Loucy (cell line): ENCODE measurements around the gene NAT14.

Experiments
- H2AFZ ChIP-seq: fragments of 200-600 bp; sonication (generic); 2 replicates; pipeline ENCODE4 v1.6.0; 2016; ENCODE audit warnings: antibody characterized with exemption, mild to moderate bottlenecking, low read length, moderate library complexity
- H3F3A ChIP-seq: fragments of 200-600 bp; 2 replicates; pipeline ENCODE4 v1.6.0; 2016; ENCODE audit warnings: antibody characterized with exemption, low read depth, mild to moderate bottlenecking
- H3K27me3 ChIP-seq: fragments of 200-600 bp; sonication (generic); 2 replicates; pipeline ENCODE4 v1.6.1; 2014; ENCODE audit warnings: low read length, mild to moderate bottlenecking; ENCODE audit not compliant: insufficient read depth, poor library complexity, severe bottlenecking
- H3K36me3 ChIP-seq: fragments of 200-600 bp; sonication (generic); 2 replicates; pipeline ENCODE4 v1.6.1; 2016; ENCODE audit warnings: low read length; ENCODE audit not compliant: insufficient read depth
- H3K4me1 ChIP-seq: fragments of 200-600 bp; sonication (generic); 2 replicates; pipeline ENCODE4 v1.5.1; 2014; ENCODE audit warnings: low read length, mild to moderate bottlenecking; ENCODE audit not compliant: insufficient read depth, poor library complexity, severe bottlenecking
- H3K4me2 ChIP-seq: fragments of 200-600 bp; sonication (generic); 2 replicates; pipeline ENCODE4 v1.6.0; 2014; ENCODE audit warnings: antibody characterized with exemption, low read length, low read depth, mild to moderate bottlenecking; ENCODE audit not compliant: poor library complexity, severe bottlenecking
- H3K4me3 ChIP-seq: fragments of 200-600 bp; sonication (generic); 2 replicates; pipeline ENCODE4 v1.5.1; 2014; ENCODE audit warnings: low read length, mild to moderate bottlenecking, mixed read lengths; ENCODE audit not compliant: poor library complexity, severe bottlenecking
- H3K79me2 ChIP-seq: fragments of 200-600 bp; sonication (generic); 2 replicates; pipeline ENCODE4 v1.6.1; 2014; ENCODE audit warnings: low read length; ENCODE audit not compliant: insufficient read depth
- H3K9ac ChIP-seq: fragments of 200-600 bp; sonication (generic); 2 replicates; pipeline ENCODE4 v1.6.0; 2014; ENCODE audit warnings: mild to moderate bottlenecking, low read depth, low read length, moderate library complexity; ENCODE audit not compliant: poor library complexity, severe bottlenecking
- H3K9me2 ChIP-seq: fragments of 200-600 bp; sonication (generic); replicated peaks from 2 replicates; pipeline ENCODE4 v1.6.1; 2016; ENCODE audit warnings: low read depth, low read length, mixed read lengths
- H3K9me3 ChIP-seq: fragments of 200-600 bp; sonication (generic); 2 replicates; pipeline ENCODE4 v1.6.1; 2014; ENCODE audit warnings: mild to moderate bottlenecking, antibody characterized with exemption, low read length, low read depth; ENCODE audit not compliant: insufficient read depth
- H4K20me1 ChIP-seq: fragments of 200-600 bp; sonication (generic); 2 replicates; pipeline ENCODE4 v1.6.0; 2014; ENCODE audit warnings: antibody characterized with exemption, low read length, mild to moderate bottlenecking; ENCODE audit not compliant: insufficient read depth, poor library complexity, severe bottlenecking
- EZH2phosphoT487 ChIP-seq: fragments of 200-600 bp; IDR thresholded peaks from 2 replicates; pipeline ENCODE4 v1.6.1; 2018; ENCODE audit warnings: antibody characterized with exemption, mild to moderate bottlenecking, moderate library complexity, borderline replicate concordance
- TF ChIP-seq, protein P1 (sequence below): fragments of 200-600 bp; sonication (generic); conservative IDR thresholded peaks from 2 replicates; pipeline ENCODE4 v1.5.1; 2014; ENCODE audit warnings: mild to moderate bottlenecking, antibody characterized with exemption, low read length

Gene NAT14, protein sequence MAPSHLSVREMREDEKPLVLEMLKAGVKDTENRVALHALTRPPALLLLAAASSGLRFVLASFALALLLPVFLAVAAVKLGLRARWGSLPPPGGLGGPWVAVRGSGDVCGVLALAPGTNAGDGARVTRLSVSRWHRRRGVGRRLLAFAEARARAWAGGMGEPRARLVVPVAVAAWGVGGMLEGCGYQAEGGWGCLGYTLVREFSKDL

DNA sequence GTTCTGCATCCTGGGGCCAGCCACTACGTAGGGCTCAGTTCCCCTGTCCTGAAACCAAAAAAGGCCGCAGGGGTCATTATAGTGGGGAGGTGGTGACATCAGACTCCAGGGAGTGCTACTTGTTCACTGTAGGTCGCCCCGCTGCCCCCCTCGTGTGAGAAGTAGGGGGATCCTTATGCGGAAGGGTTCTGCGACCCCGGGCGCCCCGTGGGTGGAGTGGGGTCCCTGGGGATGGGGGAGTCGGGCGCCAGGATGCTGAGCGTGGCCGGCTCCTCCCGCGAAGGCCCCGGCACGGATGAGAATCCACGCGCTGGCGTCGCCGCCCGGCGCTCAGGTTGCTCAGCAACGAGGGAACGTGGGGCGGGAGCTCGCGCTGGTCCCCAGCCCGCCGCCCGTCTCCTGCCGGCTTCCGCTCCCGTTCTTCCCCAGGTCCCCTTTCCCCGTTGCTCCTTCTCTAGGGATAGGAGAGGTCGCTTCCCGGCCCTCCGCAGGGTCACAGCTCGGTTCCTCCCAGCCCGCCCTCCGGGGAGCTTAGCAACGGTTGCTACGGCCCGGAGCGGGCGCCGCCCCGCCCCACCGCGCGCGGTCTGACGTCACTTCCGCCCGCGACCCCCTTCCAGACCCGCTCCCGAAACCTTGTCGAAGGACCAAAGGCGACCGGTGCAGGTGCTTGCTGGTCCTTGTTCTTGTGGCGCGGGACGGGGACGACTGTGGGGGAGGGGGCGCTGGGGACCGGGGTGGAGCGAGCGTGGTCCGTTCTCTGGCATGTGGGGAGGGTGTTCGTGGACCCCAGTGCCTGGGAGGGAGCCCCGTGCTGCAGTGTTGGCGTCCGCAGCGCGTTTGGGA is at the start of gene NAT14:
TSS of gene NAT14 (plus strand) at position 596 of the 846 bp plus-strand sequence. CDS start 521 bp downstream, outside the sequence.
- Histone ChIP-seq H3K4me3 (peak within 1 kb of the TSS; percentile 80), H3K27me3 (no peaks in the 10 kb centered on the region), H2AFZ (peak within 1 kb of the TSS; percentile 89)

DNA sequence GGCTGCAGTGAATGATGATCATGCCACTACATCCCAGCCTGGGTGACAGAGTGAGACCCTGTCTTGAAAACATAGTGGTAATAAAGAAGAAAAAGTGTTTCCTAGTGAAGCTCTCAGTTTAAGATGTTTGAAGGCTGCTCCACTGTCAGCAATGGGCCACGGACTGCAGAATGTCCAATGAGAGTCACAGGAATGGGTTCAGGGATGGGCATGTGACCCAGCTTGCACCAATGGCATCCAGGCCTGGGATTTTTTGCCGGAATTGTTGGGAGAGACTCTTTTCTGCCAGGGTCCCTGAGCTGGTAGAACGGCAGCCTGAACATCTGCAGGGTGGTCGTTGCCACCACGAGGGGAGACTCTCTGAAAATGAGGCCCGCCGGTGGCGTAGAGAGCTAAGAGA is 48.1 kb upstream of the NAT14 start:
- Histone ChIP-seq H3K79me2 (no peaks in the 10 kb centered on the region), H3K27me3 (no peaks in the 10 kb centered on the region), H3K9me2 (no peaks in the 10 kb centered on the region), H3F3A (no peaks in the 10 kb centered on the region), H3K4me3 (no peak overlapping the region), H4K20me1 (no peaks in the 10 kb centered on the region), H3K4me2 (no peak overlapping the region), H3K36me3 (no peaks in the 10 kb centered on the region), H3K9me3 (no peaks in the 10 kb centered on the region), H3K4me1 (no peaks in the 10 kb centered on the region), H2AFZ (no peak overlapping the region), H3K9ac (no peak overlapping the region)
- TF ChIP-seq EZH2phosphoT487: no peak
- TF ChIP-seq, protein P1, sequence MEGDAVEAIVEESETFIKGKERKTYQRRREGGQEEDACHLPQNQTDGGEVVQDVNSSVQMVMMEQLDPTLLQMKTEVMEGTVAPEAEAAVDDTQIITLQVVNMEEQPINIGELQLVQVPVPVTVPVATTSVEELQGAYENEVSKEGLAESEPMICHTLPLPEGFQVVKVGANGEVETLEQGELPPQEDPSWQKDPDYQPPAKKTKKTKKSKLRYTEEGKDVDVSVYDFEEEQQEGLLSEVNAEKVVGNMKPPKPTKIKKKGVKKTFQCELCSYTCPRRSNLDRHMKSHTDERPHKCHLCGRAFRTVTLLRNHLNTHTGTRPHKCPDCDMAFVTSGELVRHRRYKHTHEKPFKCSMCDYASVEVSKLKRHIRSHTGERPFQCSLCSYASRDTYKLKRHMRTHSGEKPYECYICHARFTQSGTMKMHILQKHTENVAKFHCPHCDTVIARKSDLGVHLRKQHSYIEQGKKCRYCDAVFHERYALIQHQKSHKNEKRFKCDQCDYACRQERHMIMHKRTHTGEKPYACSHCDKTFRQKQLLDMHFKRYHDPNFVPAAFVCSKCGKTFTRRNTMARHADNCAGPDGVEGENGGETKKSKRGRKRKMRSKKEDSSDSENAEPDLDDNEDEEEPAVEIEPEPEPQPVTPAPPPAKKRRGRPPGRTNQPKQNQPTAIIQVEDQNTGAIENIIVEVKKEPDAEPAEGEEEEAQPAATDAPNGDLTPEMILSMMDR: no peak

More for the DNA sequence above, at the start of gene NAT14:
- TF ChIP-seq, protein P1: no peak
- no peak for TF ChIP-seq EZH2phosphoT487
- Histone ChIP-seq H3K9me3 (no peaks in the 10 kb centered on the region), H3K36me3 (no peaks in the 10 kb centered on the region), H3K9ac (peak within 1 kb of the TSS; percentile 77), H4K20me1 (peaks cover 2% of the 10 kb centered on the region), H3F3A (no peaks in the 10 kb centered on the region), H3K4me1 (peaks cover 19% of the 10 kb centered on the region), H3K79me2 (no peaks in the 10 kb centered on the region), H3K9me2 (no peaks in the 10 kb centered on the region), H3K4me2 (peak within 1 kb of the TSS; percentile 93)

DNA sequence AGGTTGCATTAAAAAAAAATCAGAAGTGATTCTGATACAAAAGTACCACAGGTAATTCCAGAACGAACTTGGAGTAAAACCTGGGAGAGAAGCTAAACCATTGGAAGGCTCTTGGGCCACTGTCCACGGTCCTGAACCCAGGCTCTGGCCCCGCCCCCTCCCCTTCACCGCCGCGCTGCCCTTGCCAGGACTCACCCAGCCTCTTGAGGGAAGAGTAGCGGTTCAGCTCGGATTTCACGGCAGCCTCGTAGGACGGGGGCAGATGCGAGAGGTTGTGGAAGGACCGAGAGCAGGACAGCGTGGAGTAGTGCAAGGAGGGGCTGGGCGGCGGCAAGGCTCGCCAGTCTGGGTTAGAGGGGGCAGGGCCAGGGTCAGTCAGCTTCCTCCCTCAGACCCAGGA is 47.6 kb upstream of the NAT14 start:
- Histone ChIP-seq H3K9me3 (no peaks in the 10 kb centered on the region), H2AFZ (no peak overlapping the region), H3K79me2 (no peaks in the 10 kb centered on the region), H3K4me1 (no peaks in the 10 kb centered on the region), H3K27me3 (no peaks in the 10 kb centered on the region), H3F3A (no peaks in the 10 kb centered on the region), H4K20me1 (no peaks in the 10 kb centered on the region), H3K4me3 (no peak overlapping the region), H3K9me2 (no peaks in the 10 kb centered on the region), H3K4me2 (no peak overlapping the region), H3K36me3 (no peaks in the 10 kb centered on the region), H3K9ac (no peak overlapping the region)
- no peak for TF ChIP-seq EZH2phosphoT487
- TF ChIP-seq, protein P1: no peak
